GM21737 (cell line): Measurements from ENCODE around the gene TUBD1.
"Not testable (repeated sequence)": the region's sequence is repeated elsewhere in the genome, so short reads cannot be mapped to it uniquely, and the experiment has no call there.

Experiments used
- ATAC-seq: cut with Tn5 transposase; IDR thresholded peaks from one replicate; pipeline ENCODE4 v1.9.1; 2021; ENCODE audit warnings: mild to moderate bottlenecking, moderate library complexity; ENCODE audit not compliant: unreplicated experiment

The TUBD1 gene

GRCh38 chr17:59845595-59846393, 46.9 kb downstream of the TUBD1 start:
- no peak for ATAC-seq

GRCh38 chr17:59844884-59845594, 47.7 kb downstream of the TUBD1 start:
- ATAC-seq = no peak

- peak; percentile 33 for ATAC-seq
Measured at GRCh38 chr17:59842901-59843652, 49.7 kb downstream of the TUBD1 start.

GRCh38 chr17:59841882-59842263, 50.9 kb downstream of the TUBD1 start:
- not testable (repeated sequence) for ATAC-seq

GRCh38 chr17:59841091-59841881, 51.5 kb downstream of the TUBD1 start:
- ATAC-seq = not testable (repeated sequence)

- no peak for ATAC-seq
Measured at GRCh38 chr17:59840329-59841090, 52.2 kb downstream of the TUBD1 start.

- ATAC-seq = no peak
Measured at GRCh38 chr17:59839651-59840328, 53.0 kb downstream of the TUBD1 start.

GRCh38 chr17:59838052-59838916, 54.5 kb downstream of the TUBD1 start:
- no peak for ATAC-seq

GRCh38 chr17:59837308-59838051, 55.3 kb downstream of the TUBD1 start:
- peak; percentile 71 for ATAC-seq

- ATAC-seq = no peak
Measured at GRCh38 chr17:59832883-59833379, 59.8 kb downstream of the TUBD1 start.

- no peak for ATAC-seq
Measured at GRCh38 chr17:59830846-59831486, 61.8 kb downstream of the TUBD1 start.

GRCh38 chr17:59830007-59830630, 62.6 kb downstream of the TUBD1 start:
- no peak for ATAC-seq

- ATAC-seq = peak; percentile 65
Measured at GRCh38 chr17:59829217-59830006, 63.3 kb downstream of the TUBD1 start.

GRCh38 chr17:59828819-59829216, 63.9 kb downstream of the TUBD1 start:
- not testable (repeated sequence) for ATAC-seq

- no peak for ATAC-seq
Measured at GRCh38 chr17:59828478-59828760, 64.3 kb downstream of the TUBD1 start.
